Breast epithelium (tissue), 3 donors: ENCODE data around the gene FAT1.

Experiments
- CTCF ChIP-seq, 3 donors: fragments of 450-650 bp; IDR thresholded peaks; one replicate each; pipeline ENCODE4 v1.5.1; 2016 to 2017; ENCODE audit warnings: antibody characterized with exemption in 3 of 3, mild to moderate bottlenecking in 3 of 3, moderate library complexity in 3 of 3
- POLR2A ChIP-seq: fragments of 450-650 bp; IDR thresholded peaks from one replicate; pipeline ENCODE4 v1.6.1; 2016; ENCODE audit warnings: antibody characterized with exemption, mild to moderate bottlenecking, moderate library complexity
- POLR2AphosphoS5 ChIP-seq, 3 donors: sonication (generic); formaldehyde crosslinking; IDR thresholded peaks; one replicate each; pipeline ENCODE4 v1.6.1; 2017; ENCODE audit warnings: antibody characterized with exemption in 3 of 3

DNA sequence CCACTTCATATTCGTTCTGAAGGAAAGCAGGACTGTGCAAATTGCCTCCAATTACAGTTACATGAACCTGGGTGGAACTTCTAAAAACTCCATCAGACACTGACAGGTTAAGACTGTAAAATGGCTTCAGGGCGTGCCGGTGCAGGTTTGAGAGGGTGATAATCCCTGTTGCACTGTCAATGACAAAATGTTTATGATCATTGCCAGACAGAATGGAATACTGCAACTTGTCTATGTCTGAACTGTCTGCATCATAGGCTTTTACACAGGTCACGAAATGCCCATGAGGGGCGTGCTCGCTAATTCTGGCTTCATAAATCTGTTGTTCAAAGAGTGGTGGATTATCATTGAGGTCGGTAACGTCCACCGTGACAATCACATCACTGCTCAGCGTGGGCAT lies 104.6 kb downstream of the FAT1 start:
- no peak for TF ChIP-seq POLR2A
- TF ChIP-seq CTCF (IDR thresholded peaks at IDR 0.05) = no peak
- no peak for TF ChIP-seq POLR2AphosphoS5 (IDR thresholded peaks at IDR 0.05)
